ENCODE results near the gene TMEM123. TPM values are rescaled to one million over a fixed set of nuclear protein-coding genes. Genes with fewer than 3 reads are reported as not detected.

Gene TMEM123
- total and polyA plus RNA-seq, 10 donors = 51.3 to 184 (median 146) TPM

GRCh38 chr11:102390667-102391465, 61.7 kb downstream of the TMEM123 start:
- Histone ChIP-seq H3K27me3 (replicated peaks in 1 of 7) (no peaks in the 10 kb centered on the region), H3K27ac (peak overlapping the region in 1 of 8 donors; percentile 42), H3K4me1 (peaks cover 0 to 12% (median 4%) of the 10 kb centered on the region in 6 donors), H3K4me3 (no peak overlapping the region), H3K9me3 (no peaks in the 10 kb centered on the region), H3K36me3 (peaks cover 0 to 91% (median 47%) of the 10 kb centered on the region in 6 donors)
- intact Hi-C loops (cut with DNase I; ENCODE audit: low total_unique reads) = loop anchor here (10.0 kb wide), 1 partner anchor 104 kb away; no protein-coding TSS in a partner anchor
- TF ChIP-seq, protein P1, sequence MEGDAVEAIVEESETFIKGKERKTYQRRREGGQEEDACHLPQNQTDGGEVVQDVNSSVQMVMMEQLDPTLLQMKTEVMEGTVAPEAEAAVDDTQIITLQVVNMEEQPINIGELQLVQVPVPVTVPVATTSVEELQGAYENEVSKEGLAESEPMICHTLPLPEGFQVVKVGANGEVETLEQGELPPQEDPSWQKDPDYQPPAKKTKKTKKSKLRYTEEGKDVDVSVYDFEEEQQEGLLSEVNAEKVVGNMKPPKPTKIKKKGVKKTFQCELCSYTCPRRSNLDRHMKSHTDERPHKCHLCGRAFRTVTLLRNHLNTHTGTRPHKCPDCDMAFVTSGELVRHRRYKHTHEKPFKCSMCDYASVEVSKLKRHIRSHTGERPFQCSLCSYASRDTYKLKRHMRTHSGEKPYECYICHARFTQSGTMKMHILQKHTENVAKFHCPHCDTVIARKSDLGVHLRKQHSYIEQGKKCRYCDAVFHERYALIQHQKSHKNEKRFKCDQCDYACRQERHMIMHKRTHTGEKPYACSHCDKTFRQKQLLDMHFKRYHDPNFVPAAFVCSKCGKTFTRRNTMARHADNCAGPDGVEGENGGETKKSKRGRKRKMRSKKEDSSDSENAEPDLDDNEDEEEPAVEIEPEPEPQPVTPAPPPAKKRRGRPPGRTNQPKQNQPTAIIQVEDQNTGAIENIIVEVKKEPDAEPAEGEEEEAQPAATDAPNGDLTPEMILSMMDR (IDR thresholded peaks at IDR 0.05 in 8 of 11, conservative IDR thresholded peaks at IDR 0.05 in 3 of 11) = peak; percentile 79 to 93 (median 87)
- TF ChIP-seq POLR2AphosphoS5 (IDR thresholded peaks at IDR 0.05) (peak in 2 of 3 donors; percentile 5 to 40), POLR2A (IDR thresholded peaks at IDR 0.05) (no peak)
- DNase-seq = peak; percentile 86
- WGBS, 5 donors = 65 to 76% (median 71%) methylated on average over 12 of the region's 12 CpGs

DNA sequence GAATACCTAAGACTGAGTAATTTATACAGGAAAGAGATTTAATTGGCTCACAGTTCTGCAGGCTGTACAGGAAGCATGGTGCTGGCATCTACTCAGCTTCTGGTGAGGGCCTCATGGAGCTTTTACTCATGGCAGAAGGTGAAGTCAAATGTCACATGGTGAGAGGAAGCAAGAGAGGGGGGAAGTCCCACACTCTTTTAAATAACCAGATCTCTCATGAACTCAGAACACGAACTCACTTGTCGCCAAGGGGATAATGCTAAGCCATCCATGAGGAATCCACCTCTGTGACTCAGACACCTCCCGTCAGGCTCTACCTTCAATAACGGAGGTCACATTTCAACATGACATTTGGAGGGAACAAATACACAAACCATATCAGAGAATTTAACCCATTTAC, 63.3 kb downstream of the TMEM123 start:
- Histone ChIP-seq H3K4me1 (peaks cover 0 to 28% (median 4%) of the 10 kb centered on the region in 6 donors), H3K27ac (no peak overlapping the region), H3K27me3 (replicated peaks in 1 of 7) (no peaks in the 10 kb centered on the region), H3K9me3 (no peaks in the 10 kb centered on the region), H3K36me3 (peaks cover 0 to 91% (median 46%) of the 10 kb centered on the region in 6 donors), H3K4me3 (no peak overlapping the region)
- TF ChIP-seq POLR2A (IDR thresholded peaks at IDR 0.05) (no peak), POLR2AphosphoS5 (IDR thresholded peaks at IDR 0.05) (no peak)
- TF ChIP-seq, protein P1 (IDR thresholded peaks at IDR 0.05 in 8 of 11, conservative IDR thresholded peaks at IDR 0.05 in 3 of 11) = no peak
- 81 to 92% (median 86%) methylated on average over 4 of the region's 4 CpGs for whole genome bisulfite sequencing, 5 donors
- intact Hi-C loops (cut with DNase I; ENCODE audit: low total_unique reads) = no loop called here
- DNase-seq = no peak

GRCh38 chr11:102387043-102387781, 65.4 kb downstream of the TMEM123 start:
- intact Hi-C loops (cut with DNase I; ENCODE audit: low total_unique reads) = no loop called here
- DNase-seq = no peak
- peaks cover 0 to 91% (median 35%) of the 10 kb centered on the region in 6 donors for H3K36me3 ChIP-seq
- TF ChIP-seq POLR2A (IDR thresholded peaks at IDR 0.05) = no peak
- TF ChIP-seq, protein P1 (IDR thresholded peaks at IDR 0.05 in 8 of 11, conservative IDR thresholded peaks at IDR 0.05 in 3 of 11) = no peak
- no peak for TF ChIP-seq POLR2AphosphoS5 (IDR thresholded peaks at IDR 0.05)
- H3K4me3 ChIP-seq = no peak overlapping the region
- H3K27ac ChIP-seq = no peak overlapping the region
- no peaks in the 10 kb centered on the region for H3K9me3 ChIP-seq
- WGBS, 5 donors = 84 to 94% (median 92%) methylated on average over 8 of the region's 8 CpGs
- peaks cover 0 to 38% (median 7%) of the 10 kb centered on the region in 6 donors for H3K4me1 ChIP-seq
- no peaks in the 10 kb centered on the region for H3K27me3 ChIP-seq (replicated peaks in 1 of 7)

All from spleen (tissue), 11 donors.